Measurements from ENCODE around the gene SLC66A2. TPM values are rescaled to one million over a fixed set of nuclear protein-coding genes. Genes with fewer than 3 reads are reported as not detected.
A peak's percentile ranks its signal among the peaks of the same experiment; 100 is the strongest.

SLC66A2 gene
- total and polyA plus RNA-seq, 2 of the 13 experiments (the other 11 are each of a cell fraction or from before 2014, with no cell fraction given), result 33.5 to 41.9 TPM

GRCh38 chr18:79951545-79952455 lies at the start of gene SLC66A2 (continued):
- TF ChIP-seq, protein P1, sequence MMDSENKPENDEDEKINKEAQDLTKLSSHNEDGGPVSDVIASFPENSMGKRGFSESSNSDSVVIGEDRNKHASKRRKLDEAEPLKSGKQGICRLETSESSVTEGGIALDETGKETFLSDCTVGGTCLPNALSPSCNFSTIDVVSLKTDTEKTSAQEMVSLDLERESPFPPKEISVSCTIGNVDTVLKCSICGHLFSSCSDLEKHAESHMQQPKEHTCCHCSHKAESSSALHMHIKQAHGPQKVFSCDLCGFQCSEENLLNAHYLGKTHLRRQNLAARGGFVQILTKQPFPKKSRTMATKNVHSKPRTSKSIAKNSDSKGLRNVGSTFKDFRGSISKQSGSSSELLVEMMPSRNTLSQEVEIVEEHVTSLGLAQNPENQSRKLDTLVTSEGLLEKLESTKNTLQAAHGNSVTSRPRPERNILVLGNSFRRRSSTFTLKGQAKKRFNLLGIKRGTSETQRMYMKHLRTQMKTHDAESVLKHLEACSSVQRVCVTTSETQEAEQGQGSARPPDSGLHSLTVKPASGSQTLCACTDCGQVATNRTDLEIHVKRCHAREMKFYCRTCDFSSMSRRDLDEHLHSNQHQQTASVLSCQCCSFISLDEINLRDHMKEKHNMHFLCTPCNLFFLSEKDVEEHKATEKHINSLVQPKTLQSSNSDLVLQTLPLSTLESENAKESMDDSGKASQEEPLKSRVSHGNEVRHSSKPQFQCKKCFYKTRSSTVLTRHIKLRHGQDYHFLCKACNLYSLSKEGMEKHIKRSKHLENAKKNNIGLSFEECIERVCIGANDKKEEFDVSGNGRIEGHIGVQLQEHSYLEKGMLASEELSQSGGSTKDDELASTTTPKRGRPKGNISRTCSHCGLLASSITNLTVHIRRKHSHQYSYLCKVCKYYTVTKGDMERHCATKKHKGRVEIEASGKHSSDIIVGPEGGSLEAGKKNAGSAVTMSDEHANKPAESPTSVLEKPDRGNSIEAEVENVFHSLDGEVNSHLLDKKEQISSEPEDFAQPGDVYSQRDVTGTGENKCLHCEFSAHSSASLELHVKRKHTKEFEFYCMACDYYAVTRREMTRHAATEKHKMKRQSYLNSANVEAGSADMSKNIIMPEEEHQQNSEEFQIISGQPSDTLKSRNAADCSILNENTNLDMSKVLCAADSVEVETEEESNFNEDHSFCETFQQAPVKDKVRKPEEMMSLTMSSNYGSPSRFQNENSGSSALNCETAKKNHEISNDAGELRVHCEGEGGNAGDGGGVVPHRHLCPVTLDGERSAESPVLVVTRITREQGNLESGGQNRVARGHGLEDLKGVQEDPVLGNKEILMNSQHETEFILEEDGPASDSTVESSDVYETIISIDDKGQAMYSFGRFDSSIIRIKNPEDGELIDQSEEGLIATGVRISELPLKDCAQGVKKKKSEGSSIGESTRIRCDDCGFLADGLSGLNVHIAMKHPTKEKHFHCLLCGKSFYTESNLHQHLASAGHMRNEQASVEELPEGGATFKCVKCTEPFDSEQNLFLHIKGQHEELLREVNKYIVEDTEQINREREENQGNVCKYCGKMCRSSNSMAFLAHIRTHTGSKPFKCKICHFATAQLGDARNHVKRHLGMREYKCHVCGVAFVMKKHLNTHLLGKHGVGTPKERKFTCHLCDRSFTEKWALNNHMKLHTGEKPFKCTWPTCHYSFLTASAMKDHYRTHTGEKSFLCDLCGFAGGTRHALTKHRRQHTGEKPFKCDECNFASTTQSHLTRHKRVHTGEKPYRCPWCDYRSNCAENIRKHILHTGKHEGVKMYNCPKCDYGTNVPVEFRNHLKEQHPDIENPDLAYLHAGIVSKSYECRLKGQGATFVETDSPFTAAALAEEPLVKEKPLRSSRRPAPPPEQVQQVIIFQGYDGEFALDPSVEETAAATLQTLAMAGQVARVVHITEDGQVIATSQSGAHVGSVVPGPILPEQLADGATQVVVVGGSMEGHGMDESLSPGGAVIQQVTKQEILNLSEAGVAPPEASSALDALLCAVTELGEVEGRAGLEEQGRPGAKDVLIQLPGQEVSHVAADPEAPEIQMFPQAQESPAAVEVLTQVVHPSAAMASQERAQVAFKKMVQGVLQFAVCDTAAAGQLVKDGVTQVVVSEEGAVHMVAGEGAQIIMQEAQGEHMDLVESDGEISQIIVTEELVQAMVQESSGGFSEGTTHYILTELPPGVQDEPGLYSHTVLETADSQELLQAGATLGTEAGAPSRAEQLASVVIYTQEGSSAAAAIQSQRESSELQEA (CRISPR knock-in tag; IDR thresholded peaks at IDR 0.05; ENCODE audit: not compliant biosample characterization), result peak; percentile 35
- no peak for TF ChIP-seq SIN3B (IDR thresholded peaks at IDR 0.05; ENCODE audit: low read length)
- no peak for TF ChIP-seq HCFC1 (IDR thresholded peaks at IDR 0.05; ENCODE audit: low read depth, low read length)
- TF ChIP-seq, protein P2, sequence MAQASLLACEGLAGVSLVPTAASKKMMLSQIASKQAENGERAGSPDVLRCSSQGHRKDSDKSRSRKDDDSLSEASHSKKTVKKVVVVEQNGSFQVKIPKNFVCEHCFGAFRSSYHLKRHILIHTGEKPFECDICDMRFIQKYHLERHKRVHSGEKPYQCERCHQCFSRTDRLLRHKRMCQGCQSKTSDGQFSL (CRISPR knock-in tag; IDR thresholded peaks at IDR 0.05), result 0 out of 2 replicates have a peak, but pooled peaks have one; percentile 16
- TF ChIP-seq KLF16 (CRISPR knock-in tag; IDR thresholded peaks at IDR 0.05), result 0 out of 4 replicates have a peak, but pooled peaks of 1 of the 2 experiments have one; percentile 56
- peak; percentile 46; the same call in 1 of the 2 replicates for TF ChIP-seq ZNF776 (CRISPR knock-in tag; IDR thresholded peaks at IDR 0.05)
- TF ChIP-seq SP140L (CRISPR knock-in tag; IDR thresholded peaks at IDR 0.05; ENCODE audit: borderline replicate concordance), result no peak
- no peak for TF ChIP-seq SUZ12 (IDR thresholded peaks at IDR 0.05; ENCODE audit: low read depth, low read length)
- TF ChIP-seq ZMYM2 (CRISPR knock-in tag; IDR thresholded peaks at IDR 0.05), result no peak
- TF ChIP-seq NFKBIZ (CRISPR knock-in tag; IDR thresholded peaks at IDR 0.05), result no peak
- TF ChIP-seq HES4 (CRISPR knock-in tag; IDR thresholded peaks at IDR 0.05; ENCODE audit: borderline replicate concordance), result no peak; the same call in 1 of the 2 replicates
- no peak for TF ChIP-seq KAT2B (IDR thresholded peaks at IDR 0.05; ENCODE audit: borderline replicate concordance, low read depth, low read length)
- TF ChIP-seq MAF1 (CRISPR knock-in tag; IDR thresholded peaks at IDR 0.05; ENCODE audit: borderline replicate concordance), result 0 out of 2 replicates have a peak, but pooled peaks have one; percentile 12
- TF ChIP-seq, protein P3, sequence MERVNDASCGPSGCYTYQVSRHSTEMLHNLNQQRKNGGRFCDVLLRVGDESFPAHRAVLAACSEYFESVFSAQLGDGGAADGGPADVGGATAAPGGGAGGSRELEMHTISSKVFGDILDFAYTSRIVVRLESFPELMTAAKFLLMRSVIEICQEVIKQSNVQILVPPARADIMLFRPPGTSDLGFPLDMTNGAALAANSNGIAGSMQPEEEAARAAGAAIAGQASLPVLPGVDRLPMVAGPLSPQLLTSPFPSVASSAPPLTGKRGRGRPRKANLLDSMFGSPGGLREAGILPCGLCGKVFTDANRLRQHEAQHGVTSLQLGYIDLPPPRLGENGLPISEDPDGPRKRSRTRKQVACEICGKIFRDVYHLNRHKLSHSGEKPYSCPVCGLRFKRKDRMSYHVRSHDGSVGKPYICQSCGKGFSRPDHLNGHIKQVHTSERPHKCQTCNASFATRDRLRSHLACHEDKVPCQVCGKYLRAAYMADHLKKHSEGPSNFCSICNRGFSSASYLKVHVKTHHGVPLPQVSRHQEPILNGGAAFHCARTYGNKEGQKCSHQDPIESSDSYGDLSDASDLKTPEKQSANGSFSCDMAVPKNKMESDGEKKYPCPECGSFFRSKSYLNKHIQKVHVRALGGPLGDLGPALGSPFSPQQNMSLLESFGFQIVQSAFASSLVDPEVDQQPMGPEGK (CRISPR knock-in tag; IDR thresholded peaks at IDR 0.05), result peak; percentile 92
- TF ChIP-seq, protein P4, sequence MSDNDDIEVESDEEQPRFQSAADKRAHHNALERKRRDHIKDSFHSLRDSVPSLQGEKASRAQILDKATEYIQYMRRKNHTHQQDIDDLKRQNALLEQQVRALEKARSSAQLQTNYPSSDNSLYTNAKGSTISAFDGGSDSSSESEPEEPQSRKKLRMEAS (IDR thresholded peaks at IDR 0.05), result peak; percentile 31; the same call in 1 of the 2 replicates
- peak; percentile 90 for TF ChIP-seq SP4 (CRISPR knock-in tag; IDR thresholded peaks at IDR 0.05)
- TF ChIP-seq BHLHE40 (IDR thresholded peaks at IDR 0.05; ENCODE audit: low read length), result 0 out of 2 replicates have a peak, but pooled peaks have one; percentile 9
- TF ChIP-seq GABPB1 (CRISPR knock-in tag; IDR thresholded peaks at IDR 0.05), result peak; percentile 55; the same call in 1 of the 2 replicates
- 0 out of 2 replicates have a peak, but pooled peaks have one; percentile 20 for TF ChIP-seq ZNF331 (CRISPR knock-in tag; IDR thresholded peaks at IDR 0.05)
